HCT116 (cell line): ENCODE data around the gene INTS3. TPM values are rescaled to one million over a fixed set of nuclear protein-coding genes. Genes with fewer than 3 reads are reported as not detected.

Experiments
- ATAC-seq: fragments of 200-7000 bp; cut with Tn5 transposase; 2 replicates; pipeline ENCODE4 v1.9.1; 2020; ENCODE audit warnings: mild to moderate bottlenecking, moderate library complexity
- BruUV-seq: library from RNA; stranded (reverse); fragments of 400-500 nt; replicated peaks from 2 replicates; lab custom pipeline; 2021; lab: Mats Ljungman, UMichigan
- CTCF ChIA-PET: fragments of 300-600 bp; sonication (Branson Sonifier 250); formaldehyde crosslinking; loops from one replicate; lab custom pipeline; 2021; ENCODE audit warnings: antibody characterized with exemption; lab: Charles Lee
- POLR2A ChIA-PET: fragments of 300-600, 350-600 bp; sonication (Branson Sonifier 250); formaldehyde crosslinking; loops from one replicate; lab custom pipeline; 2021; ENCODE audit warnings: antibody characterized with exemption; lab: Charles Lee
- RAD21 ChIA-PET, 2 experiments: fragments of 300-600 bp; sonication (Branson Sonifier 250); formaldehyde crosslinking; loops; one replicate each; lab custom pipeline; 2023; ENCODE audit warnings: low total read pairs in 2 of 2; ENCODE audit not compliant: uncharacterized antibody in 2 of 2, unreplicated experiment in 2 of 2, low non-redundant PET in 1 of 2; lab: Charles Lee
- DNase-seq: peaks from one replicate; pipeline ENCODE4 v3.0.0-alpha.2; 2010; ENCODE audit warnings: low read depth, low spot score
- H2AFZ ChIP-seq: fragments of 200-600 bp; shearing (Covaris generic), sonication (generic); 2 replicates; pipeline ENCODE4 v1.6.1; 2017; ENCODE audit warnings: low read depth, mixed run types, mixed read lengths, antibody characterized with exemption, low read length; ENCODE audit not compliant: poor library complexity, severe bottlenecking
- H3K27ac ChIP-seq: 2 replicates; pipeline ENCODE4 v1.5.1; 2012; ENCODE audit warnings: low read depth, low read length
- H3K27me3 ChIP-seq: fragments of 200-600 bp; sonication (generic); 2 replicates; pipeline ENCODE4 v1.6.1; 2016; ENCODE audit warnings: mixed run types, low read length, mixed read lengths; ENCODE audit not compliant: insufficient read depth
- H3K36me3 ChIP-seq, 2 experiments: fragments of 200-500 bp in 1 of 2; fragments of 200-600 bp in 1 of 2; sonication (Bioruptor generic) in 1 of 2; sonication (generic) in 1 of 2; 2 replicates each; pipeline versions ENCODE4 v1.5.1 to v1.6.1; 2014 to 2016; ENCODE audit warnings: low read length in 2 of 2, inconsistent platforms in 1 of 2, mixed read lengths in 1 of 2, mixed run types in 1 of 2; ENCODE audit not compliant: insufficient read depth in 2 of 2, control insufficient read depth in 1 of 2
- H3K4me1 ChIP-seq, 2 experiments: fragments of 200-600 bp in 1 of 2; sonication (generic) in 1 of 2; 2 replicates each; pipeline versions ENCODE4 v1.5.1 to v1.6.1; 2012 to 2017; ENCODE audit warnings: low read length in 2 of 2, inconsistent platforms in 1 of 2, mild to moderate bottlenecking in 1 of 2, mixed read lengths in 1 of 2, mixed run types in 1 of 2, moderate library complexity in 1 of 2; ENCODE audit not compliant: insufficient read depth in 2 of 2, control insufficient read depth in 1 of 2
- H3K4me2 ChIP-seq: fragments of 200-600 bp; sonication (generic); 2 replicates; pipeline ENCODE4 v1.6.1; 2017; ENCODE audit warnings: mixed run types, low read length, mixed read lengths
- H3K4me3 ChIP-seq, 2 experiments: fragments of 200-600 bp in 1 of 2; sonication (generic) in 1 of 2; replicated peaks in 1 of 2; 2 replicates each; pipeline ENCODE4 v1.5.1; 2011 to 2016; ENCODE audit warnings: low read length in 2 of 2, control low read depth in 1 of 2, low read depth in 1 of 2, mild to moderate bottlenecking in 1 of 2, mixed read lengths in 1 of 2, mixed run types in 1 of 2
- H3K79me2 ChIP-seq: fragments of 200-600 bp; sonication (generic); 2 replicates; pipeline ENCODE4 v1.6.1; 2017; ENCODE audit warnings: mild to moderate bottlenecking, mixed run types, low read length, moderate library complexity, mixed read lengths; ENCODE audit not compliant: insufficient read depth
- H3K9ac ChIP-seq: fragments of 200-600 bp; sonication (generic); 2 replicates; pipeline ENCODE4 v1.6.1; 2016; ENCODE audit warnings: low read length, mixed read lengths
- H3K9me2 ChIP-seq: fragments of 200-600 bp; sonication (generic), shearing (Covaris generic); 2 replicates; pipeline ENCODE4 v1.6.1; 2017; ENCODE audit warnings: mixed run types, mild to moderate bottlenecking, moderate library complexity; ENCODE audit not compliant: insufficient read depth
- H3K9me3 ChIP-seq, 2 experiments: fragments of 200-500 bp in 1 of 2; fragments of 200-600 bp in 1 of 2; sonication (Bioruptor generic) in 1 of 2; sonication (generic) in 1 of 2; 2 replicates each; pipeline ENCODE4 v1.6.1; 2014 to 2017; ENCODE audit warnings: low read length in 2 of 2, mixed read lengths in 2 of 2, inconsistent platforms in 1 of 2, low read depth in 1 of 2, mild to moderate bottlenecking in 1 of 2, mixed run types in 1 of 2, moderate library complexity in 1 of 2; ENCODE audit not compliant: control insufficient read depth in 1 of 2, insufficient read depth in 1 of 2
- H4K20me1 ChIP-seq: fragments of 200-600 bp; sonication (generic), shearing (Covaris generic); 2 replicates; pipeline ENCODE4 v1.6.1; 2017; ENCODE audit warnings: mixed run types, mild to moderate bottlenecking, moderate library complexity; ENCODE audit not compliant: insufficient read depth
- ATF3 ChIP-seq: IDR thresholded peaks from 2 replicates; pipeline ENCODE4 v1.6.1; 2012
- CBX3 ChIP-seq: IDR thresholded peaks from 2 replicates; pipeline ENCODE4 v1.6.1; 2012; ENCODE audit warnings: low read depth
- CTCF ChIP-seq, 3 experiments: fragments of 200-600 bp in 1 of 3; sonication (generic) in 1 of 3; IDR thresholded peaks in 2 of 3; conservative IDR thresholded peaks in 1 of 3; 2 replicates each; pipeline ENCODE4 v1.5.1; 2012 to 2017; ENCODE audit warnings: low read depth in 2 of 3, low read length in 2 of 3, antibody characterized with exemption in 1 of 3, borderline replicate concordance in 1 of 3, control low read depth in 1 of 3, mild to moderate bottlenecking in 1 of 3, mixed read lengths in 1 of 3, mixed run types in 1 of 3, moderate library complexity in 1 of 3; ENCODE audit not compliant: insufficient read depth in 1 of 3
- ELF1 ChIP-seq: IDR thresholded peaks from 2 replicates; pipeline ENCODE4 v1.6.1; 2012; ENCODE audit warnings: low read depth, borderline replicate concordance
- EZH2 ChIP-seq: fragments of 200-600 bp; sonication (generic); IDR thresholded peaks from 2 replicates; pipeline ENCODE4 v1.6.1; 2017; ENCODE audit warnings: antibody characterized with exemption, mixed run types
- EZH2phosphoT487 ChIP-seq: fragments of 200-600 bp; IDR thresholded peaks from 2 replicates; pipeline ENCODE4 v1.6.1; 2018; ENCODE audit warnings: antibody characterized with exemption, borderline replicate concordance
- FOSL1 ChIP-seq: IDR thresholded peaks from 2 replicates; pipeline ENCODE4 v1.6.1; 2012; ENCODE audit warnings: low read depth
- JUND ChIP-seq: IDR thresholded peaks from 2 replicates; pipeline ENCODE4 v1.6.1; 2012
- RAD21 ChIP-seq: IDR thresholded peaks from 2 replicates; pipeline ENCODE4 v1.6.1; 2012; ENCODE audit warnings: low read depth, mild to moderate bottlenecking
- SIN3A ChIP-seq: IDR thresholded peaks from 2 replicates; pipeline ENCODE4 v1.6.1; 2012; ENCODE audit warnings: low read depth
- SP1 ChIP-seq: IDR thresholded peaks from 2 replicates; pipeline ENCODE4 v1.6.1; 2012; ENCODE audit warnings: low read depth
- SRF ChIP-seq: IDR thresholded peaks from 2 replicates; pipeline ENCODE4 v1.6.1; 2012; ENCODE audit warnings: low read depth
- YY1 ChIP-seq: IDR thresholded peaks from 2 replicates; pipeline ENCODE4 v1.6.1; 2011; ENCODE audit warnings: low read length, low read depth, moderate library complexity, mild to moderate bottlenecking; ENCODE audit not compliant: insufficient replicate concordance; ENCODE audit errors: extremely low read depth
- ZNF274 ChIP-seq: fragments of 200-500 bp; sonication (Bioruptor generic); IDR thresholded peaks from 2 replicates; pipeline ENCODE4 v1.6.1; 2014; ENCODE audit warnings: mild to moderate bottlenecking, low read depth, low read length, inconsistent platforms
- intact Hi-C: fragments of 100-400 bp; cut with micrococcal nuclease; formaldehyde crosslinking; loops from 2 replicates; pipeline ENCODE4 v1.10.0; 2022
- total RNA-seq: library from RNA; stranded (reverse); gene quantifications from one replicate; pipeline ENCODE4 v1.2.1, GENCODE V29; 2021; ENCODE audit not compliant: unreplicated experiment

Gene INTS3
- total RNA-seq, 1 experiment from 2014 or later: 47.6 TPM

GRCh38 chr1:153771261-153771660, 43.4 kb downstream of the INTS3 start:
- intact Hi-C loops: loop anchor here (10.0 kb wide), 1 partner anchor 96 kb away; the partner anchor contains the start of genes ILF2 and NPR1
- peaks cover 25 to 37% of the 10 kb centered on the region in 2 experiments; a peak in 3 of 4 replicates for H3K36me3 ChIP-seq

More at GRCh38 chr1:153771261-153771660, 43.4 kb downstream of the INTS3 start:
- Histone ChIP-seq H4K20me1 (no peaks in the 10 kb centered on the region), H3K4me1 (peaks cover 8 to 19% of the 10 kb centered on the region in 2 experiments), H3K4me3 (no peak overlapping the region), H3K9me3 (no peaks in the 10 kb centered on the region), H3K9ac (no peak overlapping the region), H3K4me2 (no peak overlapping the region), H3K27me3 (no peaks in the 10 kb centered on the region), H2AFZ (no peak overlapping the region), H3K9me2 (no peaks in the 10 kb centered on the region), H3K27ac (no peak overlapping the region), H3K79me2 (no peaks in the 10 kb centered on the region)
- ChIA-PET RAD21 (interaction anchor here in 1 of 2 experiments (0.8 kb wide), 1 partner anchor 20 kb away, joined by 4 read pairs; no protein-coding TSS in a partner anchor), CTCF (no interaction called here), POLR2A (no interaction called here)
- DNase-seq (no peak), ATAC-seq (no peak)
- no TSS peak for BruUV-seq
- TF ChIP-seq CBX3 (no peak), EZH2phosphoT487 (no peak), FOSL1 (no peak), ZNF274 (no peak), JUND (no peak), SRF (no peak), RAD21 (no peak), CTCF (IDR thresholded peaks at IDR 0.05 in 2 of 3, conservative IDR thresholded peaks at IDR 0.05 in 1 of 3; ENCODE audit: borderline replicate concordance in 1 of 3, insufficient read depth in 1 of 3, low read depth in 2 of 3, low read length in 2 of 3) (no peak), YY1 (no peak), EZH2 (no peak), SIN3A (no peak), ELF1 (no peak), ATF3 (no peak), SP1 (no peak)
